Stimulated activated naive CD8-positive, alpha-beta T cell treated with anti-CD3 and anti-CD28 coated beads, Interleukin-15, Interleukin-2, amounts not matched to agents 100 U/mL and 50 U/mL, for 24 hours (primary cell): ENCODE results near the gene FRMD3.
A peak's percentile ranks its signal among the peaks of the same experiment; 100 is the strongest.
"Not testable (repeated sequence)": the region's sequence is repeated elsewhere in the genome, so short reads cannot be mapped to it uniquely, and the experiment has no call there.

Experiments
- ATAC-seq: fragments of 150-1000 bp; cut with Tn5 transposase; one replicate; pipeline ENCODE4 v1.10.0; 2021
- DNase-seq: peaks from one replicate; pipeline ENCODE4 v3.0.0; 2021

The FRMD3 gene

GRCh38 chr9:83388346-83388745 is 149.9 kb downstream of the FRMD3 start:
- DNase-seq, result no peak
- ATAC-seq, result no peak

DNA sequence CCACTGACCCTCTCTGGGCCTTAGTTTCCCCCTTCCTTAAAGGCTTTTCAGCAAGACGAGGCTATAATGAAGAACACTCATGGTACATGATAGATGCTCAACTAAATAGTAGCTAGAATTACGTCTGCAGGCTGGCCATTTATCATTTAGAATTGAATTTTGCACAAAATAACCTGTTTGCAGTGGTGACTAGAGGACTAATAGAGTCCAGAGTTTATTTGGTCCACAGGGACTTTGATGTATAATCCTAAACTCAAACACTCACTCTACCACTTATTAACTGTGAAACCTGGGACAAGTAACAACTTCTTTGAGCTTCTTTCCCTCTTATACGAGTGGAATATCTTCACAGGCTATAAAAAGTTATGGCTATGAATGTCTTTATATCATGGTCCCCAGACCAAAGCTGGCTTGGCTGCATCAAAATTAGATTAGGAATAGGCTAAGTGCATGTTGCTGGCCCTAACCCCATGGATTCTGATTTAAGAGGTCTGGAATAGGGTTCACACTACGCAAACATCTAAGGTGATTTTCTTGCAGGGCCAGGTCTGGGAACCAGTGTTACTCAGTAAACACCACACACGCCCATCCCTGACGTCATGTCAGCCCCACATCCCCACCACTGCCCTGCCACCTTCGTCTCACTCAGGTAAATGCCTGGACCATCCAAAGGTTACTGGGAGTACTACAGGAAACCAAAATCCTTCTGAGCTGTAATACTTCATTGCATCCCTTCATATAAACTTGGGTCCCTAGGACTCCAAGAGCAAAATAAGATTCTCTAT is 150.6 kb downstream of the FRMD3 start:
- no peak for DNase-seq
- no peak for ATAC-seq

- ATAC-seq (no peak), DNase-seq (no peak)
Measured at GRCh38 chr9:83385317-83385716, 152.9 kb downstream of the FRMD3 start.

- ATAC-seq (no peak), DNase-seq (no peak)
Measured at GRCh38 chr9:83384214-83384613, 154.0 kb downstream of the FRMD3 start.

DNA sequence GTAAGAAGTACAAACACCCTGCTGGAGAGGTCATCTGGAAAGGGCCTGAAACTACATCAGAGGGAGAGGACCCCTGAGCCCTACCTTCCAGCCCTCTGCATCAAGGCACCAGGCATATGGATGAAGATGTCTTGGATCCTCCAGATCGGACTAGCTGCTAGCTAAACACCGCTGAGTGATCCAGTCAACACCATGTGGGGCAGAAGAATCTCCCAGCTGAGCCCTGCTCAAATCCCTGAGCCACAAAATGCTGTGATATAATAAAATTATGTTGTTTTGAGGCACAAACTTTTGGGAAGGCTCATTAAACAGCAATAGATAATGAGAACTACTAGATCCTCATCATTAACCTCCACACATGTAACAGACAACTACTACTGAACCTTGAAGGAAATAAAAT is 155.2 kb downstream of the FRMD3 start:
- DNase-seq (no peak), ATAC-seq (no peak)

GRCh38 chr9:83382421-83382820 is 155.8 kb downstream of the FRMD3 start:
- ATAC-seq, result no peak
- no peak for DNase-seq

GRCh38 chr9:83379045-83379444 is 159.2 kb downstream of the FRMD3 start:
- DNase-seq (no peak), ATAC-seq (no peak)

DNA sequence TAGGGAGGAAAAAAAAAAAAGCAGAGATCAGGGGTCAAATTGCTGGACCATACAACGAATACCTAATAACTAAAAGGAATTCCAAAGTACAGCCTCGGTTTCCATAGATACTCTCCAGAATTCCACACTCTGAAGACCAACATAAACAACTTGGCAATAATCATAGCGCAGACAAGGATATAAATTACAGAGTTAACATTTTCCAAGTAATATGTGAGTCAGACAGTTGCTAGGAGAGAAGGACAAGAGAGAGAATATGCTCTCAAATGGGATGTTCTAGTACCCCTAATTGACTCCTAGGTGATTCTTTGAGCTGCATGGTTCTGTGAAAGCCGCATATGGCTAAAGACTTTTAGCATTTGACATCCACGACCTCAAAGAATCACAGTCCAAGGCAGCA is 165.2 kb downstream of the FRMD3 start:
- DNase-seq, result no peak

GRCh38 chr9:83367326-83367725 is 170.9 kb downstream of the FRMD3 start:
- no peak for DNase-seq
- ATAC-seq, result no peak

More for the DNA sequence above, 165.2 kb downstream of the FRMD3 start:
- no peak for ATAC-seq

DNA sequence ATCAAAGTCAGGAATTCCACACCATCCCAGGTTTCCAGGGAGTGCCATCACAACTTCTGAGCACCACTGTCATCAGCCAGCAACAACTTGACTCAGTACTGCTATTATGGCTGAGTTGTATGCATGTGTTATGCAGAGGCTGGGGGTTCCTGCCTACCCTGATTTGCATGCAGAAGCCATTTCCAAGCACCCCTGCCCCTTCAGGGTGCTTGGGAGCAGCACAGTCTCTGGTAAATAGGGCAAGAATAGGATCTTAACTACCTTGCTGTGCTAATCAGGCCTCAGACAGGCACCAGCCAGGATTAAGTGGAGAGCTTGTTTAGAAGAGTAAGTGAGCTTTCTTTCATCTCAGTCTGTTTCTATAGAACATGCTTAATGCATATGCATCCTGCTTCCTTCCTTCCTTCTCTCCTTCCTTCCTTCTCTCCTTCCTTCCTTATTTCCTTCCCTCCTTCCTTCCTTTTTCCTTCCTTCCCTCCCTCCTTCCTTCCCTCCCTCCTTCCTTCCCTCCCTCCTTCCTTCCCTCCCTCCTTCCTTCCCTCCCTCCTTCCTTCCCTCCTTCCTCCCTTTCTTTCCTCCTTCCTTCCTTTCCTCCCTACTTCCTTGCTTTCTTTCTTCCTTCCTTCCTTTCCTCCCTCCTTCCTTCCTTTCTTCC is 175.7 kb downstream of the FRMD3 start:
- ATAC-seq, result no peak
- DNase-seq, result no peak

GRCh38 chr9:83359039-83359438 is 179.2 kb downstream of the FRMD3 start:
- DNase-seq (no peak), ATAC-seq (no peak)

DNA sequence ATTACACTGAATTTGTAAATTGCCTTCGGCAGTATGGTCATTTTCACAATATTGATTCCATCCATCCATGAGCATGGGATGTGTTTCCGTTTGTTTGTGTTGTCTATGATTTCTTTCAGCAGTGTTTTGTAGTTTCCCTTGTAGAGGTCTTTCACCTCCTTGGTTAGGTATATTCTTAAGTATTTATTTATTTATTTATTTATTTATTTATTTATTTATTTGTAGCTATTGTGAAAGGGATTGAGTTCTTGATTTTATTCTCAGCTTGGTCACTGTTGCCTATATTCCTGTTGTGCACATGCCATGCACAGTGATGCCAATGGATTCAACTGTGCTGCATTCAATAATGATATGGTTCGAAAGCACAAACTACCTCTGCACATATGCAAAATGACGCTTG is 179.7 kb downstream of the FRMD3 start:
- not testable (repeated sequence) for DNase-seq, ATAC-seq

DNA sequence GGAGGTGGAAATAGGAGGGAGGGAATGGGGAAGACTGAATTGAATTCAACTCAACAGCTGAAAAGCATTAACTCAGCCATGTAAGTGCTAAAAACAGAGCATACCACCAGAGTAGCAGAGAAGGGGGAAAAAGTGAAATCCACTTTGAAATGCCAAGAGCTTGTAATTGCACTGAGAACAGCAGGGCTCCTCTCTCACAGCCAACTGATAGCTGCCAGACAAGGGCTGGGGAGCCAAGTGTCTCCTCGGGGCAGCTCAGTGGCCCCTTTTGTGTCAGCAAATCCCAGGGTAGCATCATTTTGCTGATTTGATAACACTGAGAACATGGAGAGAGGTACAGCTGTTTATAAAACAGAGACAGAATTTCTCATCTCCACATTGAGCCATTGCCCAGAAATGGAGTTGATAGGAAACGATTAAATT is 182.5 kb downstream of the FRMD3 start:
- ATAC-seq (no peak), DNase-seq (no peak)

DNA sequence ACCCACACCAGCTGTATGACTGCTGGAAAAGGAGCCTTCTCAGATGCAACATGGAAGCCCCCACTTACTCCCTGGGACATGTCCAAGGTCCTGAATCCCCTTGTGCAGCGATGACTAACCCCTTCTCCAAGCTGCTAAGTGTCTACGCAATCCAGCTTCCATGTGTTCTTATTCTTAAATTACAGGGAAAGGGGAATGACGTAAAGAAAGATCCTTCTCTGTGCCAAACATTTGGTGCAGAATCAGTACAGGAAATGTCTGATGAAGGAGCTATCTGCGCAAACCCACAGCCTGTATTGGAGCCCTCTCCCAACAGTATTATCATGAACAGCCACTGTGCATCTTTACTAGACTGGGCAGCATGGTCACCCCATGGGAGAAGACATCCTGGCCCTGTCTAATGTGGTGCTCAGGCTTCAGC is 183.2 kb downstream of the FRMD3 start:
- no peak for ATAC-seq
- DNase-seq, result no peak

DNA sequence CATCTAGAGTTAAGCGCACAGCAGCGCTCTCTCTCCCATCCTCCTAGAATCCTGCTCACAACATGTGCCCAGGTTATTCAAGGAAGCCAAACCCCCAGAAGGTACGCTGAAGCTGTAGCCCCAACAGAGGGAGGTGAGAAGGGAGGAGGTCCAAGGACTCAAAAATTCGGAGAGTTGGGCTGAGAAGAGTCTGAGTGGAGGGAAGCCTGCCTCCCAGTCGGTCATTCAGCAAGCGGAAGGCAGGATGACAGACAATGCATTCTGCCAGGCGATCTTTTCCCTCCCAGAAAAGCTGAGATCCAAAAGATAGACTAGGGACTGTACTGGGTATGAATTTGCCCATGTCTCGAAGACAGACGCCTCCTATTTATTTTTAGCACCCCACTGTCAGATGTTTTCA is 189.2 kb downstream of the FRMD3 start:
- DNase-seq, result no peak
- ATAC-seq, result no peak

GRCh38 chr9:83346655-83347420 is 191.4 kb downstream of the FRMD3 start:
- ATAC-seq, result no peak

GRCh38 chr9:83343366-83343999 is 194.7 kb downstream of the FRMD3 start:
- ATAC-seq (no peak), DNase-seq (no peak)

More at GRCh38 chr9:83346655-83347420, 191.4 kb downstream of the FRMD3 start:
- DNase-seq, result no peak

DNA sequence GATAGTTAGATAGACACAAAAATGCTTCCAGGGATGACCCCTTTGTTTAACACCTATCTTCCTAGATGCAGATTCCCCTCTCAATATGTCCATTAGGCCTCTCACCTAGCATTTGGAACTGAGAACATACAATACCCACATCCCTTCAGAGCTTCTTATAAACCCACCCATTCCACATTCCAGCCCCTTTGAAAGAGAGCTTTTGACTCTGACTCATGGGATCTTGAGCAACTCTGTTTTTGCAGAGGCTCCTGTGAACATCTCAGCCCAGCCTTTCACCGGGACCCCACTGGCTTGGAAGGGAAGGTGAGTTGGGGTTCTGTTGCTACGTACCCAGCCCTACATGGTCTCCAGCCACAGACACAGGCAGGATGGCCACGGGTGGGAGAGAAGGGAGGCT is 195.5 kb downstream of the FRMD3 start:
- ATAC-seq (no peak), DNase-seq (no peak)

- ATAC-seq, result no peak
- no peak for DNase-seq
Measured at GRCh38 chr9:83342006-83342405, 196.2 kb downstream of the FRMD3 start.

DNA sequence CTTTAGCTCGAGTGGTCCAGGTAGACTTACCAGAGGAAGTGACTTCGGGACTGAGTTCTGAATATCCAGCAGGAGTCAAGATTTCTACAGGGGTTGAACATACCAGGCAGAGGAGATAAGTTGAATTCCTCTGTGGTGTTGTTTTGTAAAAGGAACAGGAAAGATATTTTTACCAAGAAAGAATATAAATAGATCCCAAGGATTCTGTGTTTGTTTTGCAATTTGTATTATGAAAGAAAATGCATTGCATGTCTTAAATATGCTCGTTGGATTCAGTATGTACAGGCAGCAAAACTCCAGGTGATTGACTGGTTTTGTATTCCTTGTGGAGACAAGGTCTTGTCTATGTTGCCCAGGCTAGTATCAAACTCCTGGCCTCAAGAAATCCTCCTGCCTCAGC is 197.8 kb downstream of the FRMD3 start:
- DNase-seq (no peak), ATAC-seq (no peak)

- DNase-seq (no peak), ATAC-seq (no peak)
Measured at GRCh38 chr9:83339435-83339834, 198.8 kb downstream of the FRMD3 start.

DNA sequence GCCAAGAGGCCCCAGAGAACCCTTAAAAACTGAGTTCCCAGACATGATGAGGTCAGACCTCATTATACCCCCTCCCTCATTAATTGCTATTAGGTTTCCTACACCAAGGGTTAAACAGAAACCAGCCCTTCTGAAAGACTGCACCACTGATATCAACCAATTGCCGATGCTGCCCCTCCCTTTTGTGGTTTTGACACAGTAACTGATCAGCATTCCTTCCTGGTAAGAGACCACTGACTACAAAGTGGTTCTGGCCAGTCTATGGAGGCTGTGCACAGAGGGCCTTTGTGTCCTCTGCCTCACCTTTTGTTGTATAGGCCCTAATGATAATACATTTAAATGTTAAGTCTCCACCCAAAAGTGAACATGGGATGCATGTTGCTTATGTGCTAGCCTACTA is 201.5 kb downstream of the FRMD3 start:
- DNase-seq, result no peak
- ATAC-seq, result no peak

DNA sequence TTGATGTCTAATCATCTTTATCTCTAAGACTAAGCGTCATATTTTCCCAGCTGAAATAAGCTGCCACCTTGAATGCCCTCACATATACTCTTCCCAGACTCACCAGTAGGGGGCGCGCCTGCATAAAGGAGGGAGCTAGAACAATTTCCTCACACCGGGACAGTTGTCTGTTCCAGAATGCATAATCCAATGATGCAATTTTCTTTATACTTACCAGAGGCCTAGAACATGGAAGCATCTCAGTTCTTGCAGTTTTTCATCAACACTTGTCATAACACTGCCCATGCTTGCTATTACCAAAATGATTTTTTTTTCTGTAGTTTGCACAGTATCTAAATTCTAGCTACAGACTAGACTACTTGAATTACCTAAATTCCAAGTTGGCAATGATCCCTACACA is 203.9 kb downstream of the FRMD3 start:
- DNase-seq (peak; percentile 80), ATAC-seq (peak; percentile 52)
